PFSK-1 (cell line): ENCODE measurements around the gene SLC17A9.

Experiments
- SIN3A ChIP-seq: IDR thresholded peaks from 2 replicates; pipeline ENCODE4 v1.6.1; 2012; ENCODE audit warnings: mild to moderate bottlenecking, low read length, moderate library complexity, borderline replicate concordance; ENCODE audit not compliant: insufficient read depth
- TAF1 ChIP-seq: IDR thresholded peaks from 2 replicates; pipeline ENCODE4 v1.6.1; 2012; ENCODE audit warnings: low read length, control low read depth, borderline replicate concordance; ENCODE audit not compliant: insufficient read depth

DNA sequence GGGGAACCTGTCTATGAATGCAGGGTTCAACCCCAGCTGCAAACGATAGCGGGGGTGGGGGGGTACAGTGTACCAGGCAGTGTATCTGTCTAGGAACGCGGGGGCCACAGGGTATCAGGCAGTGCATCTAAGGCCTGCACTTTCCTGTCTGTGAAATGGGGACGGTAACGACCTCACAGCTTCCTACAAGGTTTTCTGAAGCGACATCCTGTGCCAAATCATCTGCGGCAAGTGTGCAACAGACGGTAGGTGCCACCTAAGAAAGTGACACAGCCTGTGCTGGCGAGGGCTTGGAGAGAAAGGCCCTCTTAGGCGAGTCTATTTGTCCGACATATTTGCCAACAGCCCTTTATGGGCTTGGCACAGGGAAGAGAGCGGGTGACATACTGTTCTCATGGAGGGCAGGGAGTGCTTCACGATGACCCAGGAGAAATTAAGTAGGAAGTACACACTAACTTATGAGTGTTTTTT lies 30.0 kb upstream of the SLC17A9 start:
- TF ChIP-seq SIN3A (no peak), TAF1 (no peak)
